Fibroblast of mammary gland (primary cell): Measurements from ENCODE around the gene NCOA6.

ENCODE experiments used
- DNase-seq: peaks from one replicate; pipeline ENCODE4 v3.0.0-alpha.2; 2010; ENCODE audit warnings: low read depth
- H3K4me3 ChIP-seq: 2 replicates; pipeline ENCODE4 v1.5.1; 2011; ENCODE audit warnings: low read depth, mild to moderate bottlenecking, low read length, moderate library complexity; ENCODE audit not compliant: control insufficient read depth
- TF ChIP-seq, protein P1 (sequence below): conservative IDR thresholded peaks from 2 replicates; pipeline ENCODE4 v1.5.1; 2011; ENCODE audit warnings: low read depth, low read length, inconsistent platforms; ENCODE audit not compliant: control insufficient read depth, insufficient read depth

NCOA6 gene

DNA sequence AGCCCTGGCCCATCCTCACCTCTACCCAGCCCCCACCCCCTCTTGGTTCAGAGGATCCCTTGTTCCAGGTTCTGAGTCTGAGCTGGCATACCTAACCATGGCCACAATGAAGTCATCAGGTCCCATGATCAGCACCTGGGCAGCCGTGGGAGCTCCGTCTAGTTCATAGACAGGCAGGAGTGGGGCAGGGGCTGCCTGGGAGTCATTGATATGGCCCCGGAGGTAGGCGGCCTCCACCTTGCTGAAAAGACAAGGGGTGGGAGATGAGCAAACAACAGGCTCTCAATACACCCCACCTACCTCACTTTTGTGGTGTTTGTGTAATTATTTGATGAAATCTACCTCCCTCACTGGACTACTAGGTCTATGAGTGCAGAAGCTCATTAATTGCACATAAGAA lies 26.8 kb upstream of the NCOA6 start:
- no peak overlapping the region for H3K4me3 ChIP-seq
- DNase-seq, result no peak
- TF ChIP-seq, protein P1, sequence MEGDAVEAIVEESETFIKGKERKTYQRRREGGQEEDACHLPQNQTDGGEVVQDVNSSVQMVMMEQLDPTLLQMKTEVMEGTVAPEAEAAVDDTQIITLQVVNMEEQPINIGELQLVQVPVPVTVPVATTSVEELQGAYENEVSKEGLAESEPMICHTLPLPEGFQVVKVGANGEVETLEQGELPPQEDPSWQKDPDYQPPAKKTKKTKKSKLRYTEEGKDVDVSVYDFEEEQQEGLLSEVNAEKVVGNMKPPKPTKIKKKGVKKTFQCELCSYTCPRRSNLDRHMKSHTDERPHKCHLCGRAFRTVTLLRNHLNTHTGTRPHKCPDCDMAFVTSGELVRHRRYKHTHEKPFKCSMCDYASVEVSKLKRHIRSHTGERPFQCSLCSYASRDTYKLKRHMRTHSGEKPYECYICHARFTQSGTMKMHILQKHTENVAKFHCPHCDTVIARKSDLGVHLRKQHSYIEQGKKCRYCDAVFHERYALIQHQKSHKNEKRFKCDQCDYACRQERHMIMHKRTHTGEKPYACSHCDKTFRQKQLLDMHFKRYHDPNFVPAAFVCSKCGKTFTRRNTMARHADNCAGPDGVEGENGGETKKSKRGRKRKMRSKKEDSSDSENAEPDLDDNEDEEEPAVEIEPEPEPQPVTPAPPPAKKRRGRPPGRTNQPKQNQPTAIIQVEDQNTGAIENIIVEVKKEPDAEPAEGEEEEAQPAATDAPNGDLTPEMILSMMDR, result no peak

DNA sequence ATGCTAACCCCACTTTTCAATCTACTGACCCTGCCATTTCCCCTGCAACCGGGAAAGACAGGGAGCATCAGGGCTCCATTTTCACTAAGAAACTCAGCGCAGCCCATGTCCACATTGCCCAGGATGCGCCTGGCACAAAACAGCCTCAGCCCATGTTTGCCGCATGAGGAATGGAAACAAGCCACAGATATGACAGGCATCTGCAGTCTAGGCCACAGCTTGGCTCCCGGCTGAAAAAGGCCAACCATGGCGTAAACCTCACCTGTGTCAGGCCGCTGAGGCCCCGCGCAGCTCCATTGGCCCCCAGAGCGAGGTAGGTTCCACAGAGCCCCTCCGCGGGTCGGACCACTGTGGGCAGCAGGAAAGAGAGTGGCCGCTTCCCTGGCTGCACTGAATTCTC lies 25.5 kb upstream of the NCOA6 start:
- no peak overlapping the region for H3K4me3 ChIP-seq
- TF ChIP-seq, protein P1, result no peak
- no peak for DNase-seq

GRCh38 chr20:34849778-34850177 lies 24.3 kb upstream of the NCOA6 start:
- DNase-seq, result no peak
- TF ChIP-seq, protein P1, result no peak
- no peak overlapping the region for H3K4me3 ChIP-seq

DNA sequence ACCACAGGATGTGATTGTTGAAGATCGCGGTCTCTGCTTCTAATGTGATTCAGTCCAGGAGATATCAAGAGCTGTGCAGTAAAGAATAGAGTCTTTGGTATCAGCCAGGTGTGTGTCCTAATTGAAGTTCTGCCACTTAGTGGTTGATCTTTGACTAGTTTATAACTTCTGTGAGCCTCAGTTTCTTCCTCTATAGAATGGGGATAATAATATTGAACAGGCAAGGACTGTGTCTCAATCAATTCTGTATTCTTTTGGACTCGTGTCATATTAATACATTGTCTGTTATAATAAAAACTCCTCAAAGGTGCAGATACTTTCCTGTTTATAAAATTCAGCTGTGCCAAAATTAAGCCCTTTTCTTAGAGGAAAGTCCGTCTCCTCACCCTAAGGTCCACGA lies 23.1 kb upstream of the NCOA6 start:
- DNase-seq, result no peak
- TF ChIP-seq, protein P1, result no peak

DNA sequence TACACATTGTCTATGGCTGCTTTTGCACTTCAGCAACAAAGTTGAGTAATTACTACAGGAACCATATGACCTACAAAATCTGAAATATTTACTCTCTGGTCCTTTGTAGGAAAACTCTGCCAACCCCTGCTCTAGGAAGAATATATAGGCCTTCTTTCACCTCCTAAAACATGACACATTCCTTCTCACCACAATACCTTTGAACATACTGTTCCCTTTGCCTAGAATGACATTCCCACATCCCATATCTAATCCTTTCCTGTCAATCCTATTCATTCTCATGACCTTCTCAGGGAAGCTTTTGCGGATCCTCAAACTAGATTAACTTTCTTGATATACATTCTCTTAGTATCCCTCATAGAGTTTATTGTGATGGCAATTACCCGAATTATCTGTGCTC lies 18.0 kb upstream of the NCOA6 start:
- no peak overlapping the region for H3K4me3 ChIP-seq
- TF ChIP-seq, protein P1, result no peak
- DNase-seq, result no peak

More for the DNA sequence above, 23.1 kb upstream of the NCOA6 start:
- H3K4me3 ChIP-seq, result no peak overlapping the region

DNA sequence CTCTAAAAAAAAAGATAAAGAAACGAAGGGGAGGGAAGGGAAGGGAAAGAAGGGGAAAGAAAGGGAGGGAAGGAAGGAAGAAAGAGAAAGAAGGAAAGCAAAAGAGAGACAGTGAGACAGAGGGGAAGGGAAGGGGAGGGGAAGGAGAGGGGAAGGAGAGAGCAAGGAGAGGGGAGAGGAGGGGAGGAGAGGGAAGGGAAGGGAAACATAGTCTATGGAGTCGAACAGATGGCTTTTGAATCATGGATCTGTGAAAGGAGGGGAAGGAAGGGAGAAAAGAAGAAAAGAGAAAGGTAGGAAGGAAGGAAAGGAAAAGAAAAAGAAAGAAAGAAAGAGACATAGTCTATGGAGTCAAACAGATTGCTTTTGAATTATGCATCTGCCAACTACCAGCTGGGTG lies 16.7 kb upstream of the NCOA6 start:
- TF ChIP-seq, protein P1, result no peak
- no peak for DNase-seq
- H3K4me3 ChIP-seq, result no peak overlapping the region

DNA sequence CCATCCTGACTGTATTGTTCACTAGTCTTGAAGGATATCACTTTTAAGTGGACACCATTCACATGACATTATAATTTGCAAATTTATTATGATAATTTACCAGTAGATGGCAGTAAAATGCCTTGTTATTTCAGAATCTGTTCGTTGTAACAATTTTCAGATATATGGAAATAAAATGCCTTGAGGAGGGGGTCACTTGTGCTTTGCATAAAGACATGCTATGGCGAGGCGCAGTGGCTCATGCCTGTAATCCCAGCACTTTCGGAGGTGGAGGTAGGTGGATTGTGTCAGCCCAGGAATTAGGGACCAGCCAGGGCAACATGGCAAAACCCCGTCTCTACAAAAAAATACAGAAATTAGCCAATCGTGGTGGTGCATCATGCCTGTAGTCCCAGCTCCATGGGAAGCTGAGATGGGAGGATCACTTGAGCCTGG lies 9.0 kb upstream of the NCOA6 start:
- peak; percentile 52 for DNase-seq
- no peak overlapping the region for H3K4me3 ChIP-seq
- TF ChIP-seq, protein P1, result peak; percentile 34
